HL-60 (cell line): ENCODE measurements around the gene XYLT1.

Source experiments
- DNase-seq, 2 experiments: peaks; one replicate each; pipeline ENCODE4 v3.0.0-alpha.2; 2010 to 2020; ENCODE audit warnings: low read depth in 1 of 2, low spot score in 1 of 2
- H3K27ac ChIP-seq: fragments of 250-450 bp; sonication (Bioruptor Pico); replicated peaks from 2 replicates; pipeline ENCODE4 v1.5.1; 2020; ENCODE audit warnings: mild to moderate bottlenecking, moderate library complexity
- H3K27me3 ChIP-seq: fragments of 250-450 bp; sonication (Bioruptor Pico); 2 replicates; pipeline ENCODE4 v1.5.1; 2021; ENCODE audit warnings: mild to moderate bottlenecking, moderate library complexity; ENCODE audit not compliant: insufficient read depth, poor library complexity, severe bottlenecking
- H3K4me3 ChIP-seq: replicated peaks from 2 replicates; pipeline ENCODE4 v1.5.1; 2011; ENCODE audit warnings: mild to moderate bottlenecking, control low read depth, low read length; ENCODE audit not compliant: insufficient read depth
- CTCF ChIP-seq: IDR thresholded peaks from one replicate; pipeline ENCODE4 v1.5.1; 2011; ENCODE audit warnings: low read length, control low read depth, inconsistent platforms; ENCODE audit not compliant: insufficient read depth
- GABPA ChIP-seq: IDR thresholded peaks from 2 replicates; pipeline ENCODE4 v1.6.1; 2012; ENCODE audit warnings: low read depth
- POLR2AphosphoS5 ChIP-seq: IDR thresholded peaks from 2 replicates; pipeline ENCODE4 v1.6.1; 2012; ENCODE audit warnings: low read depth
- REST ChIP-seq: IDR thresholded peaks from 2 replicates; pipeline ENCODE4 v1.6.1; 2012; ENCODE audit warnings: low read depth; ENCODE audit not compliant: insufficient replicate concordance
- SPI1 ChIP-seq: IDR thresholded peaks from 2 replicates; pipeline ENCODE4 v1.6.1; 2012; ENCODE audit warnings: low read depth, mild to moderate bottlenecking, borderline replicate concordance

XYLT1 gene

GRCh38 chr16:17289674-17290635 is 180.8 kb downstream of the XYLT1 start:
- H3K27me3 ChIP-seq: no peaks in the 10 kb centered on the region
- H3K27ac ChIP-seq: no peak overlapping the region
- no peak for DNase-seq
- no peak overlapping the region for H3K4me3 ChIP-seq
- no peak for TF ChIP-seq POLR2AphosphoS5
- no peak for TF ChIP-seq CTCF
- no peak for TF ChIP-seq REST
- TF ChIP-seq SPI1: no peak
- TF ChIP-seq GABPA: no peak

GRCh38 chr16:17289050-17289449 is 181.7 kb downstream of the XYLT1 start:
- DNase-seq: no peak
- TF ChIP-seq GABPA (no peak), POLR2AphosphoS5 (no peak), REST (no peak)
- Histone ChIP-seq H3K27ac (no peak overlapping the region), H3K4me3 (no peak overlapping the region), H3K27me3 (no peaks in the 10 kb centered on the region)

GRCh38 chr16:17287166-17287800 is 183.5 kb downstream of the XYLT1 start:
- TF ChIP-seq CTCF (no peak), REST (no peak), GABPA (no peak), POLR2AphosphoS5 (no peak), SPI1 (no peak)
- no peak for DNase-seq
- H3K4me3 ChIP-seq: no peak overlapping the region
- H3K27me3 ChIP-seq: no peaks in the 10 kb centered on the region
- no peak overlapping the region for H3K27ac ChIP-seq
